HG03095 (cell line): ENCODE data around the gene KCTD7.
"Not testable (repeated sequence)": the region's sequence is repeated elsewhere in the genome, so short reads cannot be mapped to it uniquely, and the experiment has no call there.

Experiments
- ATAC-seq: cut with Tn5 transposase; IDR thresholded peaks from one replicate; pipeline ENCODE4 v1.9.1; 2021; ENCODE audit warnings: moderate library complexity; ENCODE audit not compliant: unreplicated experiment

KCTD7 gene

GRCh38 chr7:66628361-66629221 is at the start of gene KCTD7:
Gene KCTD7 (plus strand): TSS chr7:66628881. CDS start chr7:66629065, 184 bp downstream.
- ATAC-seq: peak; percentile 84

DNA sequence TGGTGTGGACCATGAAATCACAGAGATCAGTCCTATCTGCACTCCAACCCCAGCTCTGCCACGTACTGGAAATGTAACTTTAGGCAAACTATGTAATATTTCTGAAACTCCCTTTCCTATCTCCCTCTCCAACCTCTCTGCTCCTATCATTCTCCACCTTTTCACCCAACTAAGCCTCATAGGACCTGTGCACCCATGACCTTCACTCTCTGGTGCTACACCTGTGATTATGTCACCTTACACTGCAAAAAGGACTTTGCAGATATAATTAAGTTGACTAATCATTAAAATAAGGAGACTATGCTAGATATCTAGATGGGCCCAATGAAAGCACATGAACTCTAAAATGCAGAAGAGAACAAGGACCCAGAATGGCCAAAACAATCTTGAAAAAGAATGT is 48.3 kb upstream of the KCTD7 start:
- not testable (repeated sequence) for ATAC-seq

GRCh38 chr7:66582816-66583489 is 45.7 kb upstream of the KCTD7 start:
- not testable (repeated sequence) for ATAC-seq

DNA sequence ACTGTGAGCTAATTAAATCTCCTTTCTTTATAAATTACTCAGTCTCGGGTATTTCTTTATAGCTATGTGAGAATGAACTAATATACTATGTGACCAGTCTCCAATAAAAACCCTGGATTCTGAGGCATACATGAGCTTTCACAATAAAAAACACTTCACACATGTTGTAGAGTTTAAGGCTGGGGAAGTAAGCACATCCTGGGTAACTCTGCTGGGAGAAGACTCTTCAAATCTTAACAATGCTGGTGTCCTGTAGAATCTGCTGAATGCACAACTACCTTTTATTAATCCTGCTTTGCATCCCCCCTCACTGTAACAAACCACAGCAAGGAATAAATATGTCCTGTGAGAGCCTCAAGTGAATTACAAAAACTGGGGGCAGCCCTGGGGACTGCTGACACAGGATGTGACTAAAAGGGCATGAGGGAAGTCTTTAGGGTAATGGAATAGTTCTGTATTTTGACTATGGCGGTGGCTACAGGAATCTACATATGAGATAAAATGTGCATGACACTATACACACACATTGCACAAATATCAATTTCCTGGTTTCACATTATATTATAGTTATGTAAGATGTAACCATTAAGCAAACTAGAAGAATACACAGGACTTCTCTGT is 45.1 kb upstream of the KCTD7 start:
- ATAC-seq: no peak

- ATAC-seq: no peak
These were observed 42.5 kb upstream of the KCTD7 start for GRCh38 chr7:66586181-66586580.

DNA sequence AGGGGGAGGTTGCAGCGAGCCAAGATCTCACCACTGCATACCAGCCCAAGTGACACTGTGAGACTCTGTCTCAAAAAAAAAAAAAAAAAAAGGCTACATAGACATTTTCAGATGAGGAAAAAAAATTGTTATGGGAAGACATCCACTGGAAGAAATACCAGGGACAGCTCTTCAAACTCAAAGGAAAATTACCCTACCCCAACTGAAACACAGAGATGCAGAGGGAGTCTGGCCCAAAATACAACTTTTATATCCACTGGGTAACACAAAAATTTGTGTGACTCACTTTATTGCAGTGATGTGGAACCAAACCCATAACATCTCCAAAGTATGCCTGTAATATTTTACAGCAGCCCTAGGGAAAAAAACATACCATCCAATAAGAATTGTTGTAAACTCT is 40.5 kb upstream of the KCTD7 start:
- not testable (repeated sequence) for ATAC-seq

DNA sequence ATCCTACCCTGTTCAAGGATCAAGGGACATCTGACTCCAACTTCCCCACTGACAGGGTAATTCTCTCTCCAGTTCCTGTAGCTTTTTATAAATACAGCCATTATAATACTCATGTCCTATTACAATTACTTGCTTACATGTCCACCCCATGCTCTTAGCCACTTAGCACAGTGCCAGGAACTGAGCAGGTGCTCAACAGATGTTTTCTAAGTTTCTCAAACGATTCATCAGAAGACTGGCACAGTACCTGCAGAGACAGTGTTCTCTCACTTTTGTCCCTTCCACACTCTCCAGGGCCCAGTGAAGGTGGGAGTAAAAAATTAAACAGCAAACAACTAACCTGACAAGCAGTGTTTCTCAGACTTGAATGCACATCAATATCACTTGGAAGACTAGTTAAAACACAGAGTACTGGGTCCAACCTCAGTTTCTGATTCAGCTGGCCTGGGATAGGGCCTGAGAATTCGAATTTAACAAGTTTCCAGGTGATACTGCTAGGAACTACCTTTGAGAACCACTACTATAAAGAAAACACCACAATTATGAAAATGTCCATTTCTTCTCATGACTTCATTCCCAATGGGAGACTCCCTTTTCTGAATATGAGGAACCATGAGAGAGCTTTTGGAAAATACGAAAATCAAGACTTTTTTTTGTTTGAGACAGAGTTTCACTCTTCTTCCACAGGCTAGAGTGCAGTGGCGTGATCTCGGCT is 39.7 kb upstream of the KCTD7 start:
- ATAC-seq: not testable (repeated sequence)

DNA sequence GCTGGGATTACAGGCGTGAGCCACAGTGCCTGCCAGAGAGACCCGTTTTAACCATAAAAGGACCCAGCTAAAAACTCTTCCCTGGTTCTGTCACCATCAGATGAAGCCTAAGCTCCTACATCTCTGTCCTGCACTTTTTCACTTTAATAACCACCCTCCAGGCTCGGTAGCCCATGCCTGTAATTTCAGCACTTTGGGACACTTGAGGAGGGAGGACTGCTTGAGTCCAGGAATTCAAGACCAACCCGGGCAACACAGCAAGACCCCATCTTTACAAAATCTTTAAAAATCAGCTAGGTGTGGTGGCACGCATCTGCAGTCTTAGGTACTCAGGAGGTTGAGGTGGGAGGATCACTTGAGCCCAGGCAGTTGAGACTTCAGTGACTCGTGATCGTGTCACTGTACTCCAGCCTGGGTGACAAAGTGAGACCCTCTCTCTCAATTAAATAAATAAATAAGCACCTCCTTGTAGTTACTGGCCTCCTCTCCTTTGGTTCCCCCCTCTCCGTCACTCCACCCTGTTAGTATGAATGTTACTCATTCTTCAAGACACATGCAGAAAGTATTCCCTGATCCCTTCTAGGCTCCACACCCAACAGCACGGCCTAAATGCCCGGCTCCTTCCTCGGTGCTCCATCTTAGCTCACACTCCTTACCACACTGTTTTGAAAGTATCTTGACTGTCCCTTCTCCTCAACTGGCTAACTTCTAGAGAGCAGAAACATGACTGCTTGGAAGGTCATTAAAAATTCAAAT is 38.2 kb upstream of the KCTD7 start:
- not testable (repeated sequence) for ATAC-seq

DNA sequence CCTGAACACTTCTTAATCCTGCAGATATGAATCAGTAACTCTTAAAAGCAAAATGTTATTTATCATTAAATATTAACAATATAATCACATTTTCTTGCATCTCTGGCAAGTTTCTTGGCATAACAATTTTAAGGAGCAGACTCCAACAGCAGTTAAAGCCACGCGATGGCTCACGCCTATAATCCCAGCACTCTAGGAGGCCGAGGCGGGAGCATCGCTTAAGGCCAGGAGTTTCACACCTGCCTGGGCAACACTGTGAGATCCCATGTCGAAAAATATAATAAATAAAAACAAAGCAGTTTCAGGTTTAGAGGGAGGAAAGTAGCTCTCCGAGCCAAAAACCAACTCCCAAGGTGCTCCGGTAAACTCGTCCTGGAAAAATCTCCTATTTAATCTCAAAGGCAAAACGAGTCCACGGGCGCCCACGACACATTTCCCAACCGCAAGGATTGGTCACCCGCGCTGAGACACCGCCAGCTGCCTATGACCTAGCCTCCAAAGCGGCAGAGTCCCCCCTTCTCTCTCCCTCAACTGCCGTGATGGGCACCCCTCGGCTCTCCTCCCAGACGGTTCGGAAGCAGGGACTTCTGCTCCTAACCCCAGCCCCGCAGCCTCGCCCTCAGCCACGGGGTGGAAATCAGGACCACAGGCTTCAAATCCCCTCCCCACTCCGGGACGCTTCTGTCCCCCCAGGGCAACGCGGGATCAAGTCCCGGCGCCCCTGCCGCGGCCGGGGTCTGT is 37.5 kb upstream of the KCTD7 start:
- ATAC-seq: peak; percentile 4

DNA sequence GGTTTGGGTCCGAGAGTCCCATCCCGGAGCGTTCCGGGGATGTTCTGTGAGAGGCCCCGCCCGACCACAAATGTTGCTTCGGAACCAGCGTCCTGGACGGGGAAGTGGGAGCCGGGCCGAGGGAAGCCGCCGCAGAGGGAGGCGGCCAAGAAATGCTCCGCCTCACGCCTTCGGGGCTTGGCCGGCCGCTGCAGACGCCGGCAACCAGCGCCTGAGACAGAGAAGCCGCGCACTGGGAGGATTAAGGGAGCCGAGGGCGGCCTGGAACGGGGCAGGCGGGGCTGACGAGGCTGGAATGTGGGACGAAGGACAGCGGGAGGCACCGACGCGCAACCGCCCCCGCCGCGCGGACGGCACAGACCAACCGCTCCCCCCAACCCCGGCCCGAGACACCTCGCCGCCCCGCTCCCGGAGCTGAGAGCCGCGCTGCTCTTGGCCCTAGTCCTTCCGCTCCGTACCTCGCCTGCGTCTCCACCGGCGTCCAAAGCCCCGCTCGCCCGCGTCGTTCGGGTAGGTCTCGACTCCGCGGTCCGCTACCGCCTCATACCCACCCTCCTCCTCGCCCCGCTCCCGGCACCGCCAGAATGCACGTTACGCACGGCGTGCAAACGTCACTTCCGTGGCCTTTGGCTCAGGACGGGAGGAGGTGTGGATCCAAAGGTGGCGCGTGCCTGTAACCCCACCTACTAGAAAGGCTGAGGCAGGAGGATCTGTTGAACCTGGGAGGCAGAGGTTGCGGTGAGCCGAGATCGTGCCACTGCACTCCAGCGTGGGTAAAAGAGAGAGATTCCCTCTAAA is 36.7 kb upstream of the KCTD7 start:
- peak; percentile 99 for ATAC-seq

- peak; percentile 7 for ATAC-seq
These were observed 36.0 kb upstream of the KCTD7 start for GRCh38 chr7:66592597-66593146.

DNA sequence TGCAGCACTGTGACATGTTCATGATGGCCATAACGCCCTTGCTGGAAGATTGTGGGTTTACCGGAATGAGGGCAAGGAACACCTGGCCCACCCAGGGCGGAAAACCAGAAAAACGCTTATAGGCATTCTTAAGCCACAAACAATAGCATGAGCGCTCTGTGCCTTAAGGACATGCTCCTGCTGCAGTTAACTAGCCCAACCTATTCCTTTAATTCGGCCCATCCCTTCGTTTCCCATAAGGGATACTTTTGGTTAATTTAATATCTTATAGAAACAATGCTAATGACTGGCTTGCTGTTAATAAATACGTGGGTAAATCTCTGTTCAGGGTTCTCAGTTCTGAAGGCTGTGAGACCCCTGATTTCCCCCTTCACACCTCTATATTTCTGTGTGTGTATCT is 34.6 kb upstream of the KCTD7 start:
- not testable (repeated sequence) for ATAC-seq

GRCh38 chr7:66597461-66597860 is 31.2 kb upstream of the KCTD7 start:
- ATAC-seq: no peak

- no peak for ATAC-seq
These were observed 26.5 kb upstream of the KCTD7 start for GRCh38 chr7:66602159-66602558.

DNA sequence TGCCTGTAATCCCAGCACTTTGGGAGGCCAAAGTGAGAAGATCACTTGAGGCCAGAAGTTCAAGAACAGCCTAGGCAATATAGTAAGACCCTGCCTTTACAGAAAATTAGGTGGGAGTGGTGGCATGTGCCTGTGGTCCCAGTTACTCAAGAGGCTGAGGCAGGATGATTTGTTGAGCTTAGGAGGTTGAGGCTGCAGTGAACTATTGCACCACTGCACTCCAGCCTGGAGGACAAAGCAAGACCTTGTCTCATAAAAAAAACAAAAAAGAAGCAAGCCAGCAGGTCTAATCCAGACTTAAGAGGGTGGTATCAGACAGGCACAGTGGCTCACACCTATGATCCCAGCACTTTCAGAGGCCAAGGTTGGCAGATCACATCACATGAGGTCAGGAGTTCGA is 24.5 kb upstream of the KCTD7 start:
- ATAC-seq: no peak

DNA sequence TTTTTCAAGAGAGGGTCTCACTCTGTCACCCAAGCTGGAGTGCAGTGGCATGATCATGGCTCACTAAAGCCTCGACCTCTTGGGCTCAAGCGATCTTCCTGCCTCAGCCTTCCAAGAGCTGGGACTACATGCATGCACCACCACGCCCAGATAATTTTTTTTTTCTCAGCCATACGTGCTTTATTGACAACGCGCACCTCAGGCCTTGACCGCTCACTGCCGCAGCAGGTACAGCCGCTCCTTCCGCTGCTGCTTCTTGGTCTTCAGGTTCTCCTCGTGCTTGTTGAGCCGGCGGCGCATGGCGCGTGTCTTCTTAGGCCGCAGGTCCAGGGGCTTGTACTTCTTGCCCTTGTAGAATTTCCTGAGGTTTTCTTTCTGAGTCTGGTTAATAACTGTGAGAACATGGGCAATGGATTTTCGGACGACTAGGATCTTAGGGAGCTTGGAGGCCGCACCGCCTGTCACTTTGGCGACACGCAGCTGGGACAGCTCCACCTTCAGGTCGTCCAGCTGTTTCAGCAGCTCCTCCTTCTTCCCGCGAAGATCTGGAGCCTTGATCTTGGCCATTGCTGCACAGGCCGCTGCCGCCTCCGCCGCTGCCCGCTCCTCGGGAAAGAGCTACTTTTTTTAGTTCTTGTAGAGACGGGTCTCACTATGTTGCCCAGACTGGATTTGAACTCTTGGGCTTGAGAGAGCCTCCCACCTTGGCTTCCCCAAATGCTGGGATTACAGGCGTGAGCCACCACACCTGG is 22.0 kb upstream of the KCTD7 start:
- not testable (repeated sequence) for ATAC-seq

- ATAC-seq: no peak
These were observed 19.5 kb upstream of the KCTD7 start for GRCh38 chr7:66609176-66609575.

- not testable (repeated sequence) for ATAC-seq
These were observed 14.1 kb upstream of the KCTD7 start for GRCh38 chr7:66614596-66614995.
